HG02943 (cell line): Measurements from ENCODE around the gene RBM43.
"Not testable (repeated sequence)": the region's sequence is repeated elsewhere in the genome, so short reads cannot be mapped to it uniquely, and the experiment has no call there.

Experiments used
- ATAC-seq: cut with Tn5 transposase; IDR thresholded peaks from one replicate; pipeline ENCODE4 v1.9.1; 2021; ENCODE audit warnings: mild to moderate bottlenecking, low read depth, moderate library complexity; ENCODE audit not compliant: unreplicated experiment

RBM43 gene

DNA sequence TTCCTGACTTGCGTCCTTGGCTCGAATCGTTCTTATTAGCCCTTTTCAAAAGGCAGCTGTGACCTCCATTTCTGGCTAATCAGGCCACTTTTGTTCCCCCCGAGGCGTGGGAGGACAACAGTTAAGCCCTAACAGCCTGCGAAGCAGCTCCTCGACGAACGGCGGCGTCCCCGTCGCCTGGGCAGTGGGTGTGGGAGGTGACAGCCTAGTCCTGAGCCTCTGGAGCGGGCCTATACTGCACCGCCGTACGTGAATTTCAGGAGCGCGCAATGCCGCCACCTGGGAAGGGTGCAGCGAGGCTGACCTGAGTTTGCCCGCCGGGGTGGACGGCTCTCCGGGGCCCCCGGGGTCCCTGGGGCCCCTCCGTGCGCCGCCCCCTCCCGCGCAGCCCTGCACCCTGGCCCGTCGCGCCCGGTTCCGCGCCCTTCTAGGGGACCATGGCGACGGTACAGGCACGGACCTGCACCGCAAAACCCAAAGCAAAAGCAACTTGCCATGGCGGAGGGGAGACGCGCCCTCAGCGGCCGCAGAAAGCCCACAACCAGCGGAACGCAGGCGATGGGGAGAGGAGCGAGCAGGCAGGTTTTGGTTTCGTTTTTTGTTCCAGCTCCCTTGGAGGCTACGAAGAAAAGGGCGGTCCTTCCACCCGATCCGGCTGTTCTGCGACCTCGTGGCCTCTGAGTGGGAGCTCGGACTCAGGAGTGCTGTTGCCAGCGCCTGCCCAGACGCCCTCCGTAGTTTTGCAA, at the start of gene RBM43:
TSS of gene RBM43 (minus strand) at position 633 of the 746 bp plus-strand sequence. CDS start at position 497, 136 bp downstream.
- peak; percentile 93 for ATAC-seq

DNA sequence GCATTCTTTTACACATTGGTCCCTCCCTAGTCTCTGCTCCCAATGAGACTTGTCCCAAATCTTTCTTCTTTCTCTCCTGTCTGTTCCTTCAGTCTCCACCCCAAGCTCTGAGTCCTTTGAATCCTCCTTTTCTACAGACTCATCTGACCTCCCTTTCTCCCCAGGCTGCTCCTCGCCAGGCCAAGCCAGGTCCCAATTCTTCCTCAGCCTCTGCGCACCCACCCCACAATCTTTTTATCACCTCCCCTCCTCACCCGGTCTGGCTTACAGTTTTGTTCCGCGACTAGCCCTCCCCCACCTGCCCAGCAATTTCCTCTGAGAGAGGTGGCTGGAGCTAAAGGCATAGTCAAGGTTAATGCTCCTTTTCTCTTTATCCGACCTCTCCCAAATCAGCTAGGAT, 48.6 kb upstream of the RBM43 start:
- ATAC-seq, result not testable (repeated sequence)

DNA sequence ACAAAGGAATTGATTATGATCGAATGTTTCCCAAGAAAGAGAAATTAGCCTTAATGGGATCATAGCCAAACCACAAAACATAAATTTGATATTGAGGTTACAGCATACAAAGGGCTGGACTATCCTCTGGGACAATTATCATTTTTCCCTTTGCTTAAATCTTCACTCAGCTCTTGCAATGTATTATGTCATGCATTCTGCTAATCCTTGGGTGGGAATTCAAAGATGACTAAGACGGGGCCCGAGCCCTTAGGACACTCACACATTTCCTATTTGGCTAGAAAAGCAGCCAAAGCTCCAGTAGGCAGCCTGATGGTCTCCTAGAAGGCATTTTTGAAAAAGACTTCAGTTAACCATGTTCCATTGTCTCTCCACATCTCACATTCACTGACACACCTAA, 45.0 kb upstream of the RBM43 start:
- ATAC-seq, result no peak

DNA sequence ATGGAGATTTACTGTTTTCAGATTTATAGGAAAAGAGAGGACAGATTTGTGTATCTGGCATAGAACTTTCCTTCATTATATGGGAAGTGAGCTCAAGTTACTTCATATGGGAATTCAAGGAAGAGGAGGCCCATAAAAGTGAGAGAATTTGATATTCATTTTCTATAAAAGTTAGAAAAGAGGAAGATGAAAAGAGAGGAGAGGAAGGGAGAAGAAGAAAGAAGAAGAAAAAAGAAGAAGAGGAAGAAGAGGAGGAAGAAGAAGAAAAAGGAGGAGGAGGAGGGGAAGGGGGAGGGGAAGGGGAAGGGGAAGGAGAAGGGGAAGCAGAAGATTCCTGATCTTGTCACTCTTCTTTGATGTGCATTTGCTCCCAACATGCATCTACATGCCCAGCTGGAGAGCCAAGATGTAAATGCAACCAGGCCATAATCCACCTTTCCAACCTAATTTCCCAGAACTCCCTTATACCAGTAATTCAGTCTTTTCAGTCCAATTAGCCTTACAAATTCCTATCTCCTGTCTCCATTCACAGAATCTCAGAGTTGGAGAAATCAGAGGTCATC, 43.5 kb upstream of the RBM43 start:
- no peak for ATAC-seq

DNA sequence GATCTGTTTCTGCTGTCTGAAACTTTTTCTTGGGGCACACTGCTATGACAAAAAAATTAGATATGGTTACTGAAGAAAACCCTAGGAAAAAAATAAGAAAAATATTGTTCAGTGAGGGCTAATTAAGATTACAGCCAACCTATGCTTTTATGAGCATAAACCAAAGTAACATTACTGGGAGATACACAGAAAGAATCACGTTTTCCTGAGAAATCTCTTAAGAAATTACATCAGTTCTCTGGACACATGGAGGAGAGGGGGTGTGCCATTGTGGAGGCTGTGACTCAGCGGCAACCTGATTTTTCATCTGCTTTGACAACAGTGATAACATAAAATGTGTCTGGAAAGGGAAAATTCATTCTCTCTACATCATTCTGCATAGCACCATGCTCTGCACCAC, 41.2 kb upstream of the RBM43 start:
- no peak for ATAC-seq

DNA sequence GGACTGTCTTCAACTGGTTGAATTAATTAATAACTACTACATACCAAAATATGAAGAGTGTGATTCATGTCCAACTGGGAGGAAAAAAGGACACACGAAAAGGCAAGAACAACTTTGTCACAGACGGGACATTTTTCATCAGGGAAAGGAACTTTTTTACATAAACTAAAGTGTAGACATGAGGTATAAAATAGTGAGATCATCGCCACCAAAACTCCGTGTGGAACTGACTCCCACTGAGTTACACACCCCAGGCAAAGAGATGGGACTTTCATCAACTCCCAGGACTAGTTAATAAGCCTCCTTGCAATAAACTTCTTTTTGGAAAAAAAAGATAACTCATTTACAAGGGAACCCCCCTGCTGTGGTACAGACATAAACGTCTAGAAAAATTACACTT, 40.7 kb upstream of the RBM43 start:
- no peak for ATAC-seq

DNA sequence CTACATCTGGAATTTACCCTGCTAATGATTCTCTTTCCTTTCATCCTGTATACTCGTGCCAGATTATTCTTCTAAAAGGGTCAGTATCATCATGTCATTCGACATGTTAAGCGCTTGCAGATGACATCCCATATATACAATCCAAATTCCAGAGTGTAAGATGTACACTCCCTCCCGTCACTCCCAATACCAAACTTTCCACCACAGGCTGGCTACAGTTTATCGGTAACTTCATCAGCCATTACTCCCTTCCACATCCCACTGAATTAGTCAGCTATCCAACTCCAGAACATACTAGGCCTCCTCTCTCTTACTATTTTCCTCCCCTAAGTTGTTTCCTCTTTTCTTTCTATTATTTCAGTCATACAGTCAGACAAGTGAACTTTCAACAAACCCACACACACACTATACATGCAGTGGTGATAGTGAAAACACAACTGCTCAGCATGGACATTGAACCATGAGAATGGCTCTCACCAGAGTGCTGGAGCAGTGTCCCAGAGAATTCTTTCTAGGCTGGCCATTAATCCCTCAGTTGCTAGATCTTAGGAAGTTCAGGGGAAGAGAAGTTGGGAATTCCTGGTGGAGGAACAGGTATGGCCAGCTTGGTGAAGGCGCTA, 38.4 kb upstream of the RBM43 start:
- no peak for ATAC-seq

DNA sequence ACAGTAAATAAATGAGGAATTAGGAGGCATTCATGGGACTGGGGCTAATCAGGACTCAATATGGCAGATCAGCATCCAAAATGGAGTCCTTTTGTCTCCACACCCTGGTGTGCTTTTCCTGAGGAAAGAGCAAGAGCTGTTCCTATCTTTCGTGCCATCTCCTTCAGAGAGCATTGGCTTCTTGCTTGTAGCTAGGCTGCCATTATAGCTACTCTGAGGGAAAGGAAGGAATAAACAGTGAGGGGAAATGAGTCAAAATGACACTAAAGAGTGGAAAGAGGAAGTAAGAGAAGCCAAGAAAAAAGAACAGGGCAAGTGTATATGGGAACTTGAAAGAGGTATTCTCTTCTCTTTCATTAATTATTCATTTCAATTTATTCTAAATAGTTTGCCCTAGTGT, 36.2 kb upstream of the RBM43 start:
- peak; percentile 91 for ATAC-seq

DNA sequence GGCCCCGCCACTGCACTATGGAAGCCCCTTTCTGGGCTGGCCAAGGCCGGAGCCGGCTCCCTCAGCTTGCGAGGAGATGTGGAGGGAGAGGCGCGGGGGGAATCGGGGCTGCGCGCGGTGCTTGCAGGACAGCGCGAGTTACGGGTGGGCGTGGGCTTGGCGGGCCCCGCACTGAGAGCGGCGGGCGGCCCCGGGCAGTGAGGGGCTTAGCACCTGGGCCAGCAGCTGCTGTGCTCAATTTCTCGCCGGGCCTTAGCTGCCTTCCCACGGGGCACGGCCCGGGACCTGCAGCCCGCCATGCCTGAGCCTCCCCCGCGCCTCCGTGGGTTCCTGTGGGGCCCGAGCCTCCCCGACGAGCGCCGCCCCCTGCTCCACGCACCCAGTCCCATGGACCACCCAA, 34.3 kb upstream of the RBM43 start:
- not testable (repeated sequence) for ATAC-seq

DNA sequence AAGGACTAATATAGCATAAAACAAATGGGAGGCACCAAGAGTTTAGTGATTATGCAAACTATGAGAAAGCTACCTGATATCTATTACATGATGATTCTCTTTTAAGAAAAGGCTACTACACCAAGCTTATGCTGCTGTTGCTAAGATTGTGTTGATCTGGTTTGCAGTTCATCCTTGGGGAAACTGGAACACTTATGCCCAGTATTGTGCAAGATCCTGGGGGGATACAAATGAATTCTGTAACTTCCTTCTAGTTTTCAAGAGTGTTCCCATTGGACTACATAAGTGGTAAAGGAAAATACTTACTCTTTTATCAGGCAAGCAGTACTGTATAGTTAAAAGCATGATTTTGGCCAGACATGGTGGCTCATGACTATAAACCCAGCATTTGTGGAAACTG, 30.9 kb upstream of the RBM43 start:
- ATAC-seq, result no peak

DNA sequence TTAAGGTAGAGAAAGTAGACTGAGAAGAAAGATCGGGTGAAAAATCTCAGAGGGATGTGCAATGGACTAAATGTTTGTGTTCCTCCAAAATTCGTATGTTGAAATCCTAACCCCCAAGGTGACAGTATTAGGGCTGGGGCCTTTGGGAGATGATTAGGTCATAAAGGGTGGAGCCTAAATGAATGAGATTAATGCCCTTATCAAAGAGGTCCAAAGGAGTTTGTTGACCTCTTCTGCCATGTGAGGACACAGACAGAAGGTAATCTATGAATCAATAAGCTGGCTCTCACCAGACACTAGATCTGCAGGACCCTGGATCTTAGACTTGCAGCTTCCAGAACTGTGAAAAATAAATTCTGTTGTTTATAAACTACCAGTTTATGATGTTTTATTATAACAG, 30.5 kb upstream of the RBM43 start:
- ATAC-seq, result no peak

DNA sequence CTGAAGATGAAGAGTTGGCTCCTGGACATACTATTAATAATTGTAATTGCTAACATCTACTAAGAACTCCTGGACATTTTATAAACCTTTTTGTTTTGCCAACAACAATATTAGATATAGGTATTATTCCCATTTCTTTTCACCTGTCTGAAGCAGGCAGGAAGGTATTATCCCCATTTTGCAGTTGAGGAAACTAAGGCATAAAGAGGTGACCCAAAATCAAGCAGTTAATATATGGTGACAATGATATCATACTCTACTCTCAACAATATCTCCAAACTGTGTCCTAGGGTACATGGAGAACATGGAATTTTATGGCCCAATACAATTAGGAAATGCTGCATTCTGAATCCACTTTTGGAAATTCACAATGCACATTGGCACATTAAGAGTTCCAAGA, 29.6 kb upstream of the RBM43 start:
- no peak for ATAC-seq

DNA sequence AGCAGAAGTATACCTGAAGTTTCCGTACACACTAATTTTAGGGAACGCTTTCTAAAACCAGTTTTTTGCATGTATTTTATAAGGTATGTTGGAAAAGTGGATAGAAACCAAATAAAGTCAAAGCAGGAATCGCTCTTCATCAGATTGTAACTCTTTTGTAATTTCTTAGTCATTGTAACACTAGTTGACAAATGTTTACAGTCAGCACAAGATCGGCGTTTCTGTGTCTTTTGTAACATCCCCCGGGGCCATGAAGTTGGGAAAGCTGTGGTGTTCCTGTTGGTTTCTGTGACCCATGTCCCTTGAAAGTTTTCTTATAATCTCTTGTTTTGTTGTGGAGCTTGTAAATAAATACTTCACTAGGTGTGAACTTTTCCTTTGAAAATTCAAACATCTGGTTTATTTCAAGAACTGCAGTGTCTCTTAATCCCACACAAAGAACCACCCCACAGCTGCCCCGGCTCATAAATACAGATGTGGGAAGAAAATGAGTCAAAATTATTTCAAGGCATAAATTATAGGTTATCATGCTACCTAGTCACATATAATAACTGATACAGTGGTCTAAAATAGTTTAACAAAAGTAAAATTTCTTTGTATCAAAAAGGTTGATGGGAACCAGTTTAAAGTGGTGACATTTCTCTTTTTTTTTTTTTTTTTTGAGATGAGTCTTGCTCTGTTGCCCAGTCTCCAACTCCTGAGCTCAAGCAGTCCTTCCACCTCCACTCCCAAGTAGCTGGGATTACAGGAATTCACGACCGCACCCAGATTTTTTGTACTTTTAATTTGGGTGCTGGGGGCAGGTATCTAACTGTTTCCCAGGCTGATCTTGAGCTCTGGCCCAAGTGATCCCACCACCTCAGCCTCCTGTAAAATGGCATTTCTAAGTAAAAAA, 28.6 kb upstream of the RBM43 start:
- peak; percentile 14 for ATAC-seq

DNA sequence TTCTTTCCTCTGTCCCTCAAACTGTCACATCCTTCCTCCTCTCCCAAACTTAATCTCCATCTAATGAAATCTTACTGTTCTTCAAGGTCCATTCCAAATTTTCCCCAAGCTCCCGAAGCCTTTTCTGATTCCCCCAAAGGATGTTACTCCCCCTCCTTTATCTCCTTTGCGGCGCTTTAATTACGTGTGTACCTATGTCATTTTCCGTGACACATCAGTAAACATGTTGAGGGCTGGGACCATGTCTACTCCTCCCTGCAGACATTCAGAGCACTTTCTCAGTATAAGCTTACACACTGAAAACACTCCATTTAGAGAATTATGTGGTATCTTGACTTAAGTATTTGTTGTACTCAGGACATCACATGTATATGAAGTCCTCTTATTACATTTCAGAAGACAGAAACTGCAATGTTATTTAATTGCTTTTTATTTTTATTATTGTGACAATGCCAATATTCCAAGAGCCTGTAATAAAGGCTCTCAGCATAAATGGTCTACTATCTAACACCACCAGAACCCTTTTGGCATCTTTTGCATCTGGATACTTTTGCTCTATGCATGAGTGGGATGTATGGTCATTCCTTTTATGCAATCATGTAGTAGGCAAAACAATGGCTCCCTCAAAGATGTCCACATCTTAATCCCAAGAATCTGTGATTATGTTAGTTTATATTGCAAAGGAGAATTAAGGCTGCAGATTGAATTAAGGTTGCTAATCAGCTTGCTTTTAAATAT, 26.0 kb upstream of the RBM43 start:
- no peak for ATAC-seq

DNA sequence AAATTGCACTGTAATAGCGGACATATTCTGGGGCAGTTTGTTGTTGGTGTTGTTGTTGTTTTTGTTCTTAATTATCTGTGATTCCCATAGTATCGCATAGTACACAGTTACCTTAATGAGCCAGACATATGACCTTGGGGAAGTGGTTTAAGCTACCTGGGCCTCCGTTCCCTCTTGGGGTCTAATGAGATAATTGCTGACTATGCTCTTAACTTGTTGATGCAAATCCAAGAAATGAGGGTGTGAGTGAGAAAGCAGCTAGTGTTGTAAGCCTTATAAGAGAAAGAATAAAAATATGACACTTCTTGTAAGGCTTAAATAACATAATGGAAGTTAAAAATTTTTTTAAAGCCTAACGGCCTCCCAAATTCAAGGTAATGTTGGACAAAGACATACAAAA, 20.7 kb upstream of the RBM43 start:
- no peak for ATAC-seq

DNA sequence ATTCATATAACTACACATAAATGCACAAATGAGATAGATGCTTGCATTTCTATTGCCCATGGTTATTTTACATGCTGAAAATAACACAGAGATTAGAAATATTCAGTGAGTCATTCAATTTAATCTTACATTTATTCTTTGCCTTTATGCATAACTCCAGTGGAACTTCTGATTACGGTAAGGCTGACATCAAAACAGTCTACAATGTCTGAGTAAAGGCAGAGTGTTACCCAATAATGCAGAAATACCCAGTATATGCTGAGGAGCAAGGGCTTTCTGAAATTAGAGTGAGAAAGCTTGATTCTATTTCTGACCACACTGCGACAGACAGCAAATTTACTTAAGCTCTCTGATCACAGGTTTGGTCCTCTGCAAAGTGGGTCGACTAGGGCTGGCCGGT, 18.6 kb upstream of the RBM43 start:
- ATAC-seq, result no peak

DNA sequence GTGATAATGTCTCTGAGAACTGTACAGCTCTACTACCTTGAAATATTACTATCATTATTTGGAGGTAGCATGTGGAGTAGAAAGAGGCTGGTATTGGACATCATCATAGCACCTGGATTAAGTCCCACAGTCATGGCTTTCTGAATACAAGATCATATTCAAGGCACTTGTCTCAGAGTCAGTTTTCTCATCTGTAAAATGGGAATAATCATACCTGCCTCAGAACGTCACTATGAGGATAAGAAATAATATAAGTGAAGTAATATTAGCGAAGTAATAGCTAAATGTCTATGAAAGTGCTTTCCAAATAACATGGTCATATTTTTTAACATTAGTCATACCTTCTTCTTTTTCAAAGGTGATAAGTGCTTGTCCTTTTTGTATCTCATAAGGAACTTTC, 16.8 kb upstream of the RBM43 start:
- no peak for ATAC-seq

DNA sequence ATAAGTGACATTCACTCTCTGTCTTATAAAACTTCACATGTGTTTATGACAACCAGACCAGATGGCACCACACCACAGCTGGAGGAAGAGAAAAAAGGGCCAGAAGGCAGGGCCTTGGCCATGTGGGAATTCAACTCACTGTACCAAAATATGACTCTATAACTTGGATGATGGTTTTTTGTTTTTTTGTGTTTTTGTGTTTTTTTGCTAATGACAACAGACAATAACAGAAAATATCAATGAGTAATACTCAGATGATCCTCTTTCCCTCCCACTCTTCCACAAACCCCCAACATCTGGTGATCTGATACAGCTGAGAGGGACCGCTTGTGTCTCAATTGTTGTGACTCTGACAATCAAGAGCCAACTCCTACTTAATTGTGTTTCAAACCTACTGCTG, 15.4 kb upstream of the RBM43 start:
- no peak for ATAC-seq

DNA sequence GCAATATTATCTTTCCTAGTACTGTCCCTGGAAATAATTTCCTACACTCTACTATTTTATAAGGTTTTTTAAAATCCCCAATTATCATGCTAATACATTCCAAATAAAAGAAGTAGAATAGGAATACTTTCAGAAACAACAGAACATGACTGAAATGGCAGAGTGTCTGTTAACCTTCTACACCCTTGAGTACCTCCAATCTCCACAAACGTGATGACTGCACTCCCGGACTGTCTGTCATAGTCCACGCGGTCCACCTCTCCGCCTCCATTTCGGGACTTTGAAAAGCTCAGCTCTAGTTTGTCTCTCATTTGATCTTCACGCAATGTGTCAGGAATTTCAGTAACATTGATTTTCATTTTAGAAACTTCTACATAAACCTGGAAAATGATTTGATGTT, 13.6 kb upstream of the RBM43 start:
- no peak for ATAC-seq

DNA sequence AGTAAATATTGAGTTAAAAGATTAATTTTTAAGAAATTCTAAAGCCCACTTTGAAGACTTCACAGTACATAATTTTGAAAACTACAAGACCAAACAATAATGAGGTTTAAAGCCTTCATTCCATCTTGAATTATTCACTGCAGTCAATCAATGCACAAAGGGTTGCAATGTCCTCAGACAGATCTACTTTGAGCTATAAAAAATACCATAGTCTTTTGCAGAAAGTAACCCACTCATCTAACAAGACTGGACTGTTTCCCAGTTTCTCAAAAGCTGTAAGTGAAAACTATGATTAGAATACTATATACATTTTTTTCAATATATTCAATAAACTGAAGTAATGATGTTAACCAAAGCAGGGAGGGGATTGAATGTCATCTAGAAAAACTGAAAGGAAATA, 10.2 kb upstream of the RBM43 start:
- ATAC-seq, result no peak
